ENCODE data around the gene PANK4. TPM values are rescaled to one million over a fixed set of nuclear protein-coding genes. Genes with fewer than 3 reads are reported as not detected.

PANK4 gene
- total RNA-seq, 1 experiment from 2014 or later: 32.2 TPM

GRCh38 chr1:2538872-2539271 is 12.5 kb upstream of the PANK4 start:
- H4K91ac ChIP-seq (ENCODE audit: insufficient read length, low read depth, low read length): no peak overlapping the region
- H2AK5ac ChIP-seq (ENCODE audit: insufficient read length, low read length): no peak overlapping the region
- no peaks in the 10 kb centered on the region; the same call in 1 of the 2 replicates for H3K27me3 ChIP-seq (ENCODE audit: insufficient read depth, low read length)
- Mint-ChIP-seq H3K36me3 (ENCODE audit: insufficient read depth in 1 of 3, low read depth in 3 of 3) (no peaks in the 10 kb centered on the region), H3K4me1 (peaks cover 9 to 26% of the 10 kb centered on the region in 2 experiments), H3K9me3 (peaks cover 0 to 3% of the 10 kb centered on the region in 2 experiments; a peak in 2 of 5 replicates), H3K4me3 (no peak overlapping the region), H3K27me3 (ENCODE audit: low read depth) (peaks cover 77% of the 10 kb centered on the region), H3K27ac (no peak overlapping the region)
- no peak for DNase-seq
- H3K23ac ChIP-seq (ENCODE audit: insufficient read length, low read depth, low read length): no peak overlapping the region
- no peak overlapping the region for H3K14ac ChIP-seq (ENCODE audit: insufficient read depth, low read length)
- H4K8ac ChIP-seq (replicated peaks; ENCODE audit: insufficient read length, low read depth, low read length): no peak overlapping the region
- H3K56ac ChIP-seq (ENCODE audit: insufficient read length, low read depth, low read length): no peak overlapping the region
- H4K5ac ChIP-seq (ENCODE audit: insufficient read length, low read depth, low read length): no peak overlapping the region
- H2BK5ac ChIP-seq (ENCODE audit: insufficient read length, low read length): no peak overlapping the region
- H3K79me2 ChIP-seq (ENCODE audit: insufficient read depth, low read length): no peaks in the 10 kb centered on the region
- H3K23me2 ChIP-seq (ENCODE audit: insufficient read length, low read depth, low read length, poor library complexity, severe bottlenecking): no peaks in the 10 kb centered on the region
- H3K4ac ChIP-seq (ENCODE audit: low read depth, low read length): no peak overlapping the region
- no peak for TF ChIP-seq CTCF (conservative IDR thresholded peaks at IDR 0.05)
- H2BK12ac ChIP-seq (ENCODE audit: insufficient read length, low read depth, low read length): no peak overlapping the region
- no peak overlapping the region for H3K27ac ChIP-seq (ENCODE audit: insufficient read length, low read depth, low read length)
- H3K4me1 ChIP-seq (ENCODE audit: insufficient read depth, low read length): no peaks in the 10 kb centered on the region
- H3K4me2 ChIP-seq (ENCODE audit: insufficient read depth, insufficient read length, low read length): no peak overlapping the region
- WGBS (ENCODE audit: extremely low coverage, insufficient read length, low lambda C conversion rate): no CpG with 5 or more reads among the region's 8 CpGs
- no peak overlapping the region for H2AFZ ChIP-seq (ENCODE audit: low read length)
- no peak overlapping the region for H2BK15ac ChIP-seq (ENCODE audit: low read depth, low read length)
- no peaks in the 10 kb centered on the region for H3K79me1 ChIP-seq (ENCODE audit: insufficient read depth, low read depth, low read length, poor library complexity, severe bottlenecking)
- no peaks in the 10 kb centered on the region for H3K9me3 ChIP-seq (ENCODE audit: control insufficient read depth, low read depth, low read length)
- no peak overlapping the region for H2BK20ac ChIP-seq (ENCODE audit: low read depth, low read length, poor library complexity, severe bottlenecking)
- H2BK120ac ChIP-seq (ENCODE audit: low read depth, low read length, poor library complexity, severe bottlenecking): no peak overlapping the region
- H3K9ac ChIP-seq (ENCODE audit: extremely low read depth, insufficient read length, low read length): no peak overlapping the region
- peaks cover 3% of the 10 kb centered on the region for H4K20me1 ChIP-seq (ENCODE audit: control insufficient read depth, insufficient read depth, insufficient read length)
- no peak overlapping the region for H3K18ac ChIP-seq (ENCODE audit: insufficient read length, low read depth, low read length)
- no peak overlapping the region for H3T11ph ChIP-seq (ENCODE audit: low read length)
